Stimulated activated CD4-positive, alpha-beta T cell treated with anti-CD3 and anti-CD28 coated beads, Interleukin-12 subunit alpha, Interleukin-12 subunit beta, amount 100 ng/mL, for 4 hours (primary cell): ENCODE measurements around the gene TMCC3.
"Not testable (repeated sequence)": the region's sequence is repeated elsewhere in the genome, so short reads cannot be mapped to it uniquely, and the experiment has no call there.

Experiments
- DNase-seq: peaks from one replicate; pipeline ENCODE4 v3.0.0-alpha.2; 2020

Gene TMCC3

DNA sequence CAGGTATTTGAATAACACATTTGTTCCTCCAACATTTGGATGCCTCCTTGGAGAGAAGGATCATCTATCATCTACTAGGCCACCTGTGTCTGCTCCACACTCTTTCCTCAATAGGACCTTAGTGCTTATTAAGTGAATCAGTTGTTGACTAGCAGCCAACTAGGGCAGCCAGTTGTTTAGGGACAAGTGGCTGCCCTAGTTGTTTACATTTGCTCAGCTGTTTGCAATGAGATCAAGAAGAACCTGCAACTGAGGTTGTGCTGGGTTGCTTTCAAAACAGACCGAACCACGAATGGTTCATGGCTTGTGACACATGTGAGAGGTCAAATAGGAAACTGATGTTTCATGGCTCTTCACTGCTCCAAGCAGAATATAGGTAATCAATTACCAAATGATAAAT, 53.8 kb downstream of the TMCC3 start:
- no peak for DNase-seq

- no peak for DNase-seq
Observed at GRCh38 chr12:94595152-94595551, 55.2 kb downstream of the TMCC3 start.

DNA sequence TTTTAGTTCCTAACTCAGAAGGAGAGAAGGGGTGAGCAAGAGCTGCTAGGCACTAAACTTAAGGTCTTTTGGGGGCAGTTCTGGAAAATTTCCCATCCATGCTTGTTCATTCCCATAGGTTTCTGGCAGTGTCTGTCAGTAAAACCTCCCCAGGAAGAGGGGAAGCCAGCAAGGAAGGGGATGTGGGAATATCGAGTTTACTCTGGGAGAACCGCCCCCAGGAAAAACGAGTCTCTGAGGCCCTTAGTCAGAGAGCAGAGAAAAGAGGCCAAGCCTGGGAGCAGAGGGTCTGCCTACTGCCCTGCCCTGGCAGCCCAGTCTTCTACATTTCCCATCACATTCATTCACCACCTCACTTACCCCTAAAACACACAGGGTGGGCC, 55.9 kb downstream of the TMCC3 start:
- DNase-seq, result no peak

DNA sequence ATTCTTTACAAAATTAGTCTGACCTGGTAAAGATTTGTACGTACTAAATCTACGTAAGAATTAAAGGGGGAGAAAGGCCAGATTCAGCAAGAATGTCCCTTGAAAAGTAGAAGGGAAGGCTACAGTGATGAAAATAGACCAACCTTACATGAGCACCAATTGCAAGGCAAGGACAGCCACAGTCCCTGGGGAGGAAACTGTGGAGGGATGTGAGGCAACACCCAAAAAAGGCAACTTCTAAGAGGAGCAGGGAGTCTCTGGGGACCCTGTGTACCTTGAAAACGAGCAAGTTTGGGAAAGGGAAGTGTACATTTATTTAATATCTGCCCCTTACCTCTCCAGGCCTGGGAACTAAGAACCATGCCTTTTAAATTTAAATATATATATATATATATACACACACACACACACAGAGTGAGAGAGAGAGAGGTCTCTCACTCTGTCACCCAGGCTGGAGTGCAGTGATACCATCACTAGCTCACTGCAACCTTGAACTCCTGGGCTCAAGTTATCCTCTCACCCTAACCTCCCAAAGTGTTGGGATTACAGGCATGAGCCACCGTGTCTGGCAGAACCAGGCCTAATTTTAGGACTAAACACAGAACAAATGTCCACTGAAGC, 56.4 kb downstream of the TMCC3 start:
- DNase-seq, result no peak

GRCh38 chr12:94592723-94593122, 57.6 kb downstream of the TMCC3 start:
- DNase-seq, result not testable (repeated sequence)

DNA sequence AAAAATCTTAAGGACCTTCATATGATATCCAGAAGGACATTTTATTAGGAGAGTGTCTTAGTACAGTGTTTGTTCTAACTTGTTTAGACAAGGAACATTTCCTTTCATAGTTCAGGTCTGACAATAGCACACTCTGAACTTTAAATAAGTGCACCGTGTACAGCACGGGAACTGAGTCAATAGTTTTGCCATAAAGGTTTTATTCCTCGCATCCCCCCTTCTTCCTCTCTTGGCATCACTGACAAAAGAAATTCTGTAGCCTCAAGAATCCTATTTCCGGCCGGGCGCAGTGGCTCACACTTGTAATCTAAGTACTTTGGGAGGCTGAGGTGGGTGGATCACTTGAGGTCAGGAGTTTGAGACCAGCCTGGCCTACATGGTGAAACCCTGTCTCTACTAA, 58.3 kb downstream of the TMCC3 start:
- no peak for DNase-seq

DNA sequence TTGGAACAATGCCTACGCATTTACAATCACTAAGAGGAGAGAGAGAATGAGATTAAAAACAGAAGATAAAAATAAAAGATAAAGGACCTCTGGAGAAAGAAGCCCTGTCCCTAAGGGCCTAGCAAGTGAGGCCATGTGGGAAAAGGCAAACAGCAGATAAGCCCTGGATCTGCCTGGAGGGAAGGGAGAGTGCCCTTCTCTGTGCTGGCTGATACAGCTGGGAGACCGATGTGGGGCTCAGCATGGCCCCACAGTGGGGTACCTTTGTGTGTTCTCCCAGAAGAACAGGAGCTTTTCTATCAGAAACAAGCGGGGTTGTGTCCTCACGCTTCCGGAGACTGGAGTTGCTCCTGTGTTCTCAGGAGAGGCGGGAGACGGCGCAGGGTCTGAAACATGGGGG, 59.9 kb downstream of the TMCC3 start:
- no peak for DNase-seq

- no peak for DNase-seq
Observed at GRCh38 chr12:94589591-94590001, 60.8 kb downstream of the TMCC3 start.

- no peak for DNase-seq
Observed at GRCh38 chr12:94588346-94588745, 62.0 kb downstream of the TMCC3 start.

- DNase-seq, result no peak
Observed at GRCh38 chr12:94587266-94588241, 62.8 kb downstream of the TMCC3 start.

DNA sequence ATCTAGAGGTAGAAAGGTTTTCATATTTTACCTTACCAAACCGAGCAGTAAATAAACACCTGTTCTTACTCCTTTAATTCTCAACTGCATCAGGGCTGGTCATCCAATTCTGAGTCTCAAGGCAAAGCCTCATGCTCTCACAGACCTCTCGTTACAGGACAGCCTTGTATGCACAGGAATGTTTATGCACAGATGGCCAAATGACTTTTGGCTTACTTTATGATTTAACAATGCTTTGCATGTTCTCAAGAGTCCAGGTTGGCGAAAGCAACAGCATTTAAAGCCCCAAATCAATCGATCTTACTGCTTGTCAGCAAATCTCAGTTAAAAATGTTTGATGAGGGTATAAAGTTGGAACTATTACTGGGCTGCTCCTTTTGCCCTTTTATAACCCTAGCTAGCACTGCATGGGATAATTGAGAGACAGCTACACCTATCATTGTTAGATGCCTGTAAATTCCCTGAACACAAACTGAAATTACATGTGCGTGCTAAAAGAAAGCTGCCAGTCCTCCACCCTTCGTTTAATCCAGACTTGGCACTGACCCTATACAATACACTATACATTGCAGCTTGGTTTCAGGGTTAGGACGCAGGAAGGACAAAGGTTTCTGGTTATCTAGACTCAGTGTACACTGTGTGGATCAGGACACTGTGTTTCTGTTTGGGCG, 63.6 kb downstream of the TMCC3 start:
- DNase-seq, result no peak

GRCh38 chr12:94585626-94586025, 64.7 kb downstream of the TMCC3 start:
- no peak for DNase-seq

GRCh38 chr12:94584377-94584776, 66.0 kb downstream of the TMCC3 start:
- DNase-seq, result no peak

DNA sequence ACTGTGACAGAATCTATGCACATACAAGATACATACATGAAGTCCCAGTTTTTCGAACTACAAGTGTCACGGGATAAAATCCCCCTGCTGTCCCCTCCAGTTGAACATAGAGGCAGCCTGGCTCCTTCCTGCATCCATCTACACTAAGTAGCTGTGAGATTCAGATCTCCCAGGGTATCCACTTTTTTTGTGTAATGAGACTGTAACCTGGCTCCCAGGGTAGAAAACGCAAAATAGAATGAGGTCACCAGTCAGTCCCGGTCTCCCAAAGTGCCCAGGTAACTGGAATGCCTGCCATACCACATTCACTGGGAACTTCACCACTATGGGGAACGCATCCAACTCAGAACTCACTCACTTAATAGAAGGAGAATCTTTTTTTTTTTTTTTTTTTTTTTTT, 67.8 kb downstream of the TMCC3 start:
- DNase-seq, result no peak

- no peak for DNase-seq
Observed at GRCh38 chr12:94575645-94576403, 74.5 kb downstream of the TMCC3 start.

GRCh38 chr12:94575024-94575423, 75.3 kb downstream of the TMCC3 start:
- no peak for DNase-seq

- no peak for DNase-seq
Observed at GRCh38 chr12:94571556-94571955, 78.8 kb downstream of the TMCC3 start.

- DNase-seq, result no peak
Observed at GRCh38 chr12:94570161-94570560, 80.2 kb downstream of the TMCC3 start.

- no peak for DNase-seq
Observed at GRCh38 chr12:94567761-94568160, 82.6 kb downstream of the TMCC3 start.

- DNase-seq, result no peak
Observed at GRCh38 chr12:94566345-94566744, 84.0 kb downstream of the TMCC3 start.

DNA sequence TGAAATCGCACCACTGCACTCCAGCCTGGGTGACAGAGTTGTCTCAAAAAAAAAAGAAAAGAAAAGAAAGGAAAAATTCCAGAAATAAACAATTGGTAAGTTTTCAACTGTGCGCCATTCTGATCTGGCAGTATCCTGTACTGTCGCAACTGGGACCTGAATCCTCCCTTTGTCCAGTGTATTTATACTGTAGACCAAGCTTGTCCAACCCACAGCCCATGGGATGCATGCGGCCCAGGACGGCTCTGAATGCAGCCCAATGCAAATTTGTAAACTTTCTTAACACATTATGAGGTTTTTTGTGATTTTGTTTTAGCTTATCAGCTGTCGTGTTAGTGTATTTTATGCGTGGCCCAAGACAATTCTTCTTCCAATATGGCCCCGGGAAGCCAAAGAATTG, 84.7 kb downstream of the TMCC3 start:
- DNase-seq, result no peak

DNA sequence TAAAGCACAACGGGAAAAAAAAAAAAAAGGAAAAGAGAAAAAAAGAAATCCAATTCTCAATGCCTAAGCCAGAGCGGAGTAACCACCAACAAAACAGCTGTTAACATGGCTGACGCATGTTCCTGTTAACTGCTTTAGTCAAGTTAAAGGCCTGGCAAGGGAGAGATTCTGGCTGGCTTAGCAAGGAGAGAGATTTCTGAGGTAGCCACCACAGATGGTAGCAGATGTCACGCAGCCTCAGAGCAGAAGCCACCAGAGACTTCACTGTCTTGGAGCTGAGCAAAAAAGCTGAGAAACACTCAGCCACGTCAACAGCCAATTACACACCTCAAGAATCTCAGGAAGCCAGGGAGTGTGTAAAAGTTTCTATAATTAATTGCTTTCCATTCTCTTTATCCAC, 87.1 kb downstream of the TMCC3 start:
- DNase-seq, result no peak

DNA sequence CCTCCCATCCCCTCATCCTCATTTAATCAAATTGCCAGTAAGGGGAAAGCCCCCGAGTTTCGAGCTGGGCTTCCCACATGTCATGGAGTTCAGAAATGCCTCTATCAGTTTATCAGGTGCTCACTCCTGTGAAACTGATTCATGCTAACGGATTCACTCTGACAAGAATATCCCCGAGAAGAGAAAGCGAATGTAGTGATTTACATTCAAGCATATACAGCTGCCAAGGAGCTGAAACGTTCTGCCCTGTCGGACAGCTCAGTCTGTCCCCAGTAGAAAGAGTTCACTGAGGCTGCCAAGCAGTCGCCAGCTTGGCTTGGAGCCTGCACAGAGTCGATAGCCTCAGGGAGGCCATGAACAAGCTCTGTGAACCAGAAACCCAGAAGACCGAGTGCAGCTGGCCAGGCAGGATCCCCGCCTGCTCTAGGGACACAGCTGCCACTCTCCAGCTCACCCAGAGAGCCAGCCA, 88.4 kb downstream of the TMCC3 start:
- DNase-seq, result no peak
